DOHH2 (cell line): Measurements from ENCODE around the gene NF1.

Source experiments
- H3F3A ChIP-seq: fragments of 200-600 bp; sonication (generic), shearing (Covaris generic); 2 replicates; pipeline ENCODE4 v1.6.0; 2016; ENCODE audit warnings: antibody characterized with exemption, mild to moderate bottlenecking; ENCODE audit not compliant: control insufficient read depth, insufficient read depth
- H3K27ac ChIP-seq: fragments of 200-600 bp; sonication (generic); 2 replicates; pipeline ENCODE4 v1.5.1; 2014; ENCODE audit warnings: low read depth, mild to moderate bottlenecking, low read length, moderate library complexity
- H3K27me3 ChIP-seq: fragments of 200-600 bp; sonication (generic); 2 replicates; pipeline ENCODE4 v1.6.1; 2014; ENCODE audit warnings: mild to moderate bottlenecking, low read length, mixed read lengths; ENCODE audit not compliant: control insufficient read depth
- H3K36me3 ChIP-seq: fragments of 200-600 bp; sonication (generic); 2 replicates; pipeline ENCODE4 v1.6.1; 2014; ENCODE audit warnings: mild to moderate bottlenecking, low read length, moderate library complexity, mixed read lengths; ENCODE audit not compliant: control insufficient read depth
- H3K4me1 ChIP-seq: fragments of 200-600 bp; sonication (generic); 2 replicates; pipeline ENCODE4 v1.6.1; 2014; ENCODE audit warnings: mild to moderate bottlenecking, low read length, mixed read lengths; ENCODE audit not compliant: control insufficient read depth
- H3K4me2 ChIP-seq: fragments of 200-600 bp; sonication (generic); 2 replicates; pipeline ENCODE4 v1.6.0; 2014; ENCODE audit warnings: mild to moderate bottlenecking, low read length, moderate library complexity
- H3K4me3 ChIP-seq: fragments of 200-600 bp; sonication (generic); 2 replicates; pipeline ENCODE4 v1.5.1; 2014; ENCODE audit warnings: mild to moderate bottlenecking, low read length, mixed read lengths
- H3K79me2 ChIP-seq: fragments of 200-600 bp; sonication (generic); 2 replicates; pipeline ENCODE4 v1.6.1; 2014; ENCODE audit warnings: mild to moderate bottlenecking, low read length, mixed read lengths; ENCODE audit not compliant: control insufficient read depth
- H3K9me2 ChIP-seq: fragments of 200-600 bp; sonication (generic); replicated peaks from 2 replicates; pipeline ENCODE4 v1.6.1; 2014; ENCODE audit warnings: mild to moderate bottlenecking, low read length, mixed read lengths; ENCODE audit not compliant: control insufficient read depth
- H3K9me3 ChIP-seq: fragments of 200-600 bp; sonication (generic); 2 replicates; pipeline ENCODE4 v1.6.1; 2014; ENCODE audit warnings: antibody characterized with exemption, low read length, mixed read lengths; ENCODE audit not compliant: control insufficient read depth, insufficient read depth
- H4K20me1 ChIP-seq: fragments of 200-600 bp; sonication (generic); 2 replicates; pipeline ENCODE4 v1.6.0; 2014; ENCODE audit warnings: low read depth, mild to moderate bottlenecking, antibody characterized with exemption, low read length, moderate library complexity; ENCODE audit not compliant: control insufficient read depth, insufficient read depth
- CTCF ChIP-seq: fragments of 200-600 bp; sonication (generic); IDR thresholded peaks from one replicate; pipeline ENCODE4 v1.5.1; 2014; ENCODE audit warnings: antibody characterized with exemption, mild to moderate bottlenecking, low read depth, low read length; ENCODE audit not compliant: poor library complexity, severe bottlenecking
- EZH2phosphoT487 ChIP-seq: fragments of 200-600 bp; sonication (generic); IDR thresholded peaks from 2 replicates; pipeline ENCODE4 v1.6.1; 2017; ENCODE audit warnings: borderline replicate concordance, mild to moderate bottlenecking, antibody characterized with exemption, low read length, moderate library complexity, mixed read lengths

The NF1 gene

GRCh38 chr17:31416503-31416923 is 321.7 kb downstream of the NF1 start:
- Histone ChIP-seq H3K4me1 (no peaks in the 10 kb centered on the region), H3K36me3 (no peaks in the 10 kb centered on the region), H4K20me1 (no peaks in the 10 kb centered on the region), H3K27ac (no peak overlapping the region), H3F3A (no peaks in the 10 kb centered on the region), H3K4me3 (no peak overlapping the region), H3K27me3 (no peaks in the 10 kb centered on the region), H3K9me2 (no peaks in the 10 kb centered on the region), H3K4me2 (no peak overlapping the region), H3K9me3 (no peaks in the 10 kb centered on the region), H3K79me2 (no peaks in the 10 kb centered on the region)
- TF ChIP-seq CTCF (no peak), EZH2phosphoT487 (no peak)

GRCh38 chr17:31417051-31417792 is 322.4 kb downstream of the NF1 start:
- no peaks in the 10 kb centered on the region for H3K4me1 ChIP-seq
- H3K27me3 ChIP-seq = no peaks in the 10 kb centered on the region
- no peaks in the 10 kb centered on the region for H3K9me3 ChIP-seq
- H3F3A ChIP-seq = no peaks in the 10 kb centered on the region
- no peak overlapping the region for H3K27ac ChIP-seq
- no peaks in the 10 kb centered on the region for H3K9me2 ChIP-seq
- H4K20me1 ChIP-seq = no peaks in the 10 kb centered on the region
- H3K36me3 ChIP-seq = no peaks in the 10 kb centered on the region
- H3K4me3 ChIP-seq = no peak overlapping the region
- no peaks in the 10 kb centered on the region for H3K79me2 ChIP-seq
- H3K4me2 ChIP-seq = no peak overlapping the region
- TF ChIP-seq CTCF = no peak
- no peak for TF ChIP-seq EZH2phosphoT487

GRCh38 chr17:31418773-31419350 is 324.1 kb downstream of the NF1 start:
- H3K9me3 ChIP-seq = no peaks in the 10 kb centered on the region
- no peaks in the 10 kb centered on the region for H4K20me1 ChIP-seq
- no peaks in the 10 kb centered on the region for H3K79me2 ChIP-seq
- H3K27ac ChIP-seq = no peak overlapping the region
- H3K27me3 ChIP-seq = peaks cover 5% of the 10 kb centered on the region; the same call in 1 of the 2 replicates
- H3K4me3 ChIP-seq = no peak overlapping the region
- H3K9me2 ChIP-seq = no peaks in the 10 kb centered on the region
- H3K4me1 ChIP-seq = no peaks in the 10 kb centered on the region
- H3K36me3 ChIP-seq = no peaks in the 10 kb centered on the region
- H3F3A ChIP-seq = no peaks in the 10 kb centered on the region
- TF ChIP-seq CTCF (no peak), EZH2phosphoT487 (no peak)
- no peak overlapping the region for H3K4me2 ChIP-seq
